HG03103 (cell line): ENCODE results near the gene CDH13.

Experiments
- ATAC-seq: cut with Tn5 transposase; IDR thresholded peaks from one replicate; pipeline ENCODE4 v1.9.1; 2021; ENCODE audit warnings: low read depth; ENCODE audit not compliant: unreplicated experiment

Gene CDH13

GRCh38 chr16:83308414-83308813 is 681.6 kb downstream of the CDH13 start:
- no peak for ATAC-seq

- no peak for ATAC-seq
These were observed 684.0 kb downstream of the CDH13 start for GRCh38 chr16:83310816-83311215.

GRCh38 chr16:83312015-83312717 is 685.4 kb downstream of the CDH13 start:
- no peak for ATAC-seq

DNA sequence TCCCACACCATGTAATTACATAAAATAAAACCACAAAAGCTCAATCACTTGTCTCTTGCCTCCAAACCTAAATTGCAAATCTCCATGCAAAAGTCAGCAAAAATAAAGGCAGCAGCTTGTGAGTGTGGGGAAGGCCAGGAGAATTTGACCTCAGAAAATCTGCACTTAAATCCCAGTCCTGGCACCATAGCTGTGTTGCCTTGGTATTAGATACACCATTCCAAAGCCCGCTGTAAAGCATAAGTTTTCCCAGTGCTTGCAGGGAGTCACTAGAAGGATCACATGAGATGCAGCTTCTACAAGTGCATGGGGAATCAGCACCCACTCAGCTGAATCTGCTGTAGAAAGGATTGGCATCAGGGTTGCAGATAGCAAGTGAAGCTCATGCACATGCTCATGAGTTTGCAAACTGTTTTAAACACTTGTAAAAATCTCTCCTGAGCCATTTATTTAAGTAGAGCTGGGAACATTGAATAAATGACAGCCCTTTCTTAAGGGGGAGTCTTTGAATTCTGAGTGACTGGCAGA is 686.0 kb downstream of the CDH13 start:
- ATAC-seq: no peak

- ATAC-seq: no peak
These were observed 688.5 kb downstream of the CDH13 start for GRCh38 chr16:83315271-83315670.

- no peak for ATAC-seq
These were observed 689.7 kb downstream of the CDH13 start for GRCh38 chr16:83316458-83316857.

- ATAC-seq: no peak
These were observed 691.6 kb downstream of the CDH13 start for GRCh38 chr16:83318390-83318789.

DNA sequence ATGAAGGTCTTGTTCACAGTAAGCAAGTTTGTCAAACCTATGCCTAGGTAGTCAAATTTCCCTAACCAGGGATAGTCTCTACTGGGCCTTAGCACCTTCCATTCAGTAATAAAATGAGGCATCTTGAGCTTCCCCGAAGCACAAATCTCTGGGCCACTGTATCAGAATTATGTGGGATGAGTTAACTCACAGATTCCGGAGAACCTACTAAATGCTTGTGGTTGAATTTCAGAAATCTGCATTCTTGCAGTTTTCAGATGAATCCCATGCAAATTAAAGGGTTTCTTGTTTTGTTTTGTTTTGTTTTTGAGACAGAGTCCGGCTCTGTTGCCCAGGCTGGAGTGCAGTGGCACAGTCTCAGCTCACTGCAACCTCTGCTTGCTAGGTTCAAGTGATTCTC is 702.2 kb downstream of the CDH13 start:
- no peak for ATAC-seq

DNA sequence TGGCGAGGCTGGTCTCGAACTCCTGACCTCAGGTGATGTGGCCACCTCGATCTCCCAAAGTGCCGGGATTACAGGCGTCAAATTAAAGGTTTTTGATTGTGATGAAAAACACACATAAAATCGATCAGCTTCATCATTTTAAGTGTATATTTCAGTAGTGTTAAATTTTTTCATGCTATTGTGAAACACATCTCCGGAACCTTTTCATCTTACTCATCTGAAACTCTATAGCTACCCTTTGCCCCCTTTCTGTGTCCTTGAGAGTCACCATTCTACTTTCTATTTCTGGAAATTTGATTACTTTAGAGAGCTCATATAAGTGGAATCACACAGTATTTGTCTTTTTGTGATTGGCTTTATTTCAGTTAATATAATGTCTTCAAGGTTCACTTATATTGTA is 702.7 kb downstream of the CDH13 start:
- no peak for ATAC-seq

GRCh38 chr16:83330251-83330650 is 703.5 kb downstream of the CDH13 start:
- ATAC-seq: no peak

- ATAC-seq: no peak
These were observed 708.3 kb downstream of the CDH13 start for GRCh38 chr16:83335076-83335475.

GRCh38 chr16:83336603-83337002 is 709.8 kb downstream of the CDH13 start:
- no peak for ATAC-seq

DNA sequence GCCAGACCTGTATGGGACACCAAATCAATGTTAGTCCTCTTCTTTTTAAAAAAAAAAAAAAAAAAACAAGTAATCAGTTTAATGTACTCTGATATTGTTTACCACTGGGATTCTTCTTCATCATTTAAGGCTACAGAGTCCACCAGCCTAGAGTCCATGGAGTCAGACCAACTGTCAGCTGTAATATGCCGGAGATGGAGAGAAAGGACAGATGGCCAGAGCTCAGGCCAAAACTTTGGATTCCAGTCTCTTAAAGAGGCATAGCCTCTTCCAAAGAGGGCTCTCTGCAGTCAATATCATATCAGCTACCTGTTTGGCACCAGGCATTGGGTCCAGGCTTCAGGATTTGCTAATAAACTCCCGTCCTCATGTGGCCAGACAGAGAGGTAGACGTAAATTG is 711.4 kb downstream of the CDH13 start:
- ATAC-seq: no peak

GRCh38 chr16:83338941-83339340 is 712.2 kb downstream of the CDH13 start:
- no peak for ATAC-seq

DNA sequence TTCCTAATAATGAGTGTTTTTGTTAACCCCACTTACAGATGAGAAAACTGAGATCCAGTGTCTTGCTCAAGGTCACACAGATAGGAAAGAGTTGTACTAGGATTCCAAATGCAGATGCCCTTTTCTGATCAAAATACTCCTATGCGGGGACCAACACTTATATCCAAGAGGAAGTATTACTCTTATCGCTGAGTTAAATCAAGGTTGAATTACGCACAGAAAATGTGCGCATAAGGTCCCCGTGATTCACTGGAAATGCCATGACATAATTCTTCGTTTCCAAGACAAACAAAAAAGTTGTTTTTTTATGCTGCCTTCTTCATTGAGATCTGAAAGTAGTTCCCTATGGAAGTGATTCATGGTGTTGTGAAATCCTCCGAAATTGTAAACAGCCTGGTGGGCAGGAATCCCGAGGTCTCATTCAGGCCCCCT is 717.2 kb downstream of the CDH13 start:
- ATAC-seq: no peak

DNA sequence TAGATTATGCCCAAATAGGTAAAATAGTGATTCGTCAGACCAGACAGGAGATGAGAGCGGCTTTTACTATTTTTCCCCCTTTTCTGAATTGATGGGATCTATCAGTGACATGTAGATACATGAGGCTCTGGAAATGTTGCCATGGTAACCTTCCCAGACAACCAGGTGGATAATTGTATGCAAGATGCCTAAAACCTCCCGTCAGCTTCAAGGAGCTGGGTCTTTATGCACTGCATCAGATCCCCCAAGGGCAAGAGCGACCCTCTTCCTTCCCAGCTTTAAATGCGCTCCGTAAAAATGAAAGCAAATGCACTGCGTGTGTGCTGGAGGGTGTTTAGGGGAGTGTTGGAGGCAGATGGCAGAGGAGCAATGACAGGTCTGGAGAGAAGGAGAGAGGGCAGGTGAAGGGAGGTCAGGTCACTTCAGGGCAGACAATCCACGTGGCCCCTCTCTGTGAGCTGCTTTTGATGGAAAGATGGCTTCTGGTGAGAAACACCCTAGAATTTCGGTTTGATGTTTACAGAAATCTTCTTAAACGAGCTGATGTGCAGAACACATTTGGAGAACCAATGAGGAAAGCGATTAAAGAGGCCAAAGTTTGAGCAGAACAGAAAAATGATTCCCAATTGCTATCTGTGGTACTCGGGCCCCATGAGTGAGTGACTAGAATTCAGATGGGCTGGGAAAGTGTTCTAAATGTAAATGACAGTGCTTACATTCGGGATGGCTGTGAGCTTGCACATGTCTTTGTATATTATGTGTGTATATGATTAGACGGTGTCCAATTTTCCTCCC is 719.3 kb downstream of the CDH13 start:
- no peak for ATAC-seq

DNA sequence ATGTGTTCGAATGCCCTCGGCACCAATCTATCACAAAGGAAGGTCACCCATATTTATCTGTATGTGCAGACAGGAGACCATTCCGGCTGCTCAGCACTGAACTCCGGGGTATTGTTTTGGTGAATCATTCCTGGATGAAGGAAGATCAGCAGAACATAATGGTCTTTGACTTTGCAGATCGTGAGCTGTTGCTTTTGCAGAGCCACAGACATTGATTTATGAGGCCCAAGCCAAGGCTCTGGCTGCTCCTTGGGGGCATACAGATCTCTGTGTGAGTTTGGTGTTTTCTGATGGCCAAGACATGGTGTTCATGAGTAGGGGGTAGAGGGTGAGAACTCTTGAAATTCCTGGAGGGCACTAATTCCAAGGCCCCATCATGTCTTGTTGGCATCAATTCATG is 722.2 kb downstream of the CDH13 start:
- no peak for ATAC-seq

- no peak for ATAC-seq
These were observed 723.7 kb downstream of the CDH13 start for GRCh38 chr16:83350481-83350880.

- no peak for ATAC-seq
These were observed 725.1 kb downstream of the CDH13 start for GRCh38 chr16:83351846-83352245.

GRCh38 chr16:83353241-83353640 is 726.5 kb downstream of the CDH13 start:
- ATAC-seq: no peak

- no peak for ATAC-seq
These were observed 727.2 kb downstream of the CDH13 start for GRCh38 chr16:83354015-83354414.
